ENCODE data around the gene PRDM12.

GRCh38 chr9:130658893-130659698, 5.3 kb upstream of the PRDM12 start:
- TF ChIP-seq, protein P1, sequence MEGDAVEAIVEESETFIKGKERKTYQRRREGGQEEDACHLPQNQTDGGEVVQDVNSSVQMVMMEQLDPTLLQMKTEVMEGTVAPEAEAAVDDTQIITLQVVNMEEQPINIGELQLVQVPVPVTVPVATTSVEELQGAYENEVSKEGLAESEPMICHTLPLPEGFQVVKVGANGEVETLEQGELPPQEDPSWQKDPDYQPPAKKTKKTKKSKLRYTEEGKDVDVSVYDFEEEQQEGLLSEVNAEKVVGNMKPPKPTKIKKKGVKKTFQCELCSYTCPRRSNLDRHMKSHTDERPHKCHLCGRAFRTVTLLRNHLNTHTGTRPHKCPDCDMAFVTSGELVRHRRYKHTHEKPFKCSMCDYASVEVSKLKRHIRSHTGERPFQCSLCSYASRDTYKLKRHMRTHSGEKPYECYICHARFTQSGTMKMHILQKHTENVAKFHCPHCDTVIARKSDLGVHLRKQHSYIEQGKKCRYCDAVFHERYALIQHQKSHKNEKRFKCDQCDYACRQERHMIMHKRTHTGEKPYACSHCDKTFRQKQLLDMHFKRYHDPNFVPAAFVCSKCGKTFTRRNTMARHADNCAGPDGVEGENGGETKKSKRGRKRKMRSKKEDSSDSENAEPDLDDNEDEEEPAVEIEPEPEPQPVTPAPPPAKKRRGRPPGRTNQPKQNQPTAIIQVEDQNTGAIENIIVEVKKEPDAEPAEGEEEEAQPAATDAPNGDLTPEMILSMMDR (IDR thresholded peaks at IDR 0.05): no peak
- TF ChIP-seq POLR2A (IDR thresholded peaks at IDR 0.05): no peak
